Panc1 (cell line): ENCODE measurements around the gene TESMIN.

Source experiments
- POLR2AphosphoS5 ChIP-seq: IDR thresholded peaks from 2 replicates; pipeline ENCODE4 v1.6.1; 2012; ENCODE audit warnings: mild to moderate bottlenecking, low read depth, low read length, moderate library complexity
- SIN3A ChIP-seq: IDR thresholded peaks from 2 replicates; pipeline ENCODE4 v1.6.1; 2012; ENCODE audit warnings: low read depth, mild to moderate bottlenecking, low read length, moderate library complexity, borderline replicate concordance; ENCODE audit not compliant: insufficient read depth
- TCF7L2 ChIP-seq: IDR thresholded peaks from 2 replicates; pipeline ENCODE4 v1.6.1; 2011; ENCODE audit warnings: mild to moderate bottlenecking, low read depth, low read length, inconsistent platforms
- TF ChIP-seq, protein P1 (sequence below): fragments of 450-650 bp; IDR thresholded peaks from 2 replicates; pipeline ENCODE4 v1.5.1; 2017; ENCODE audit warnings: mild to moderate bottlenecking
- TF ChIP-seq, protein P2 (sequence below), 2 experiments: IDR thresholded peaks; 2 replicates each; pipeline ENCODE4 v1.6.1; 2011 to 2012; ENCODE audit warnings: low read depth in 2 of 2, control low read depth in 1 of 2, low read length in 1 of 2, mild to moderate bottlenecking in 1 of 2, moderate library complexity in 1 of 2; ENCODE audit not compliant: insufficient read depth in 1 of 2

DNA sequence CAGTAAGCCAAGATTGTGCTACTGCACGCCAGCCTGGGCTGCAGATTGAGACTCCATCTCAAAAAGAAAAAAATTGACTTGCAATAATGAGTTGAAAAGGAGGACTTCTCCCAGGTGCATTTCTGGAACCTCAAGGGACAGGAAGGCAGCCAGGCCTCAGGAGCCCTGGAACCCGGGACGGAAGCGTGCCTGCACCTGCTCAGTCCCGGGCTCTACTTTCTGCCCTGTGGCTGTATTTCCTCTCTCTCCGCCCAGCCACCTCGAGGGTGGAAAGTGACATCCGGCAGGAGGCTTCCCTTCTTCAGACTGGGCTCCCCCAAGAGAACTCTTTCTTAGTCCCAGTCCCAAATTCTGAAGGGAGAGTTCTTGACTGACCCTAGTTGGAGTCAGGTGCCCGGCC is 87.2 kb downstream of the TESMIN start:
- TF ChIP-seq, protein P1, sequence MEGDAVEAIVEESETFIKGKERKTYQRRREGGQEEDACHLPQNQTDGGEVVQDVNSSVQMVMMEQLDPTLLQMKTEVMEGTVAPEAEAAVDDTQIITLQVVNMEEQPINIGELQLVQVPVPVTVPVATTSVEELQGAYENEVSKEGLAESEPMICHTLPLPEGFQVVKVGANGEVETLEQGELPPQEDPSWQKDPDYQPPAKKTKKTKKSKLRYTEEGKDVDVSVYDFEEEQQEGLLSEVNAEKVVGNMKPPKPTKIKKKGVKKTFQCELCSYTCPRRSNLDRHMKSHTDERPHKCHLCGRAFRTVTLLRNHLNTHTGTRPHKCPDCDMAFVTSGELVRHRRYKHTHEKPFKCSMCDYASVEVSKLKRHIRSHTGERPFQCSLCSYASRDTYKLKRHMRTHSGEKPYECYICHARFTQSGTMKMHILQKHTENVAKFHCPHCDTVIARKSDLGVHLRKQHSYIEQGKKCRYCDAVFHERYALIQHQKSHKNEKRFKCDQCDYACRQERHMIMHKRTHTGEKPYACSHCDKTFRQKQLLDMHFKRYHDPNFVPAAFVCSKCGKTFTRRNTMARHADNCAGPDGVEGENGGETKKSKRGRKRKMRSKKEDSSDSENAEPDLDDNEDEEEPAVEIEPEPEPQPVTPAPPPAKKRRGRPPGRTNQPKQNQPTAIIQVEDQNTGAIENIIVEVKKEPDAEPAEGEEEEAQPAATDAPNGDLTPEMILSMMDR: no peak
- no peak for TF ChIP-seq POLR2AphosphoS5
- no peak for TF ChIP-seq SIN3A
- TF ChIP-seq TCF7L2: no peak
- TF ChIP-seq, protein P2, sequence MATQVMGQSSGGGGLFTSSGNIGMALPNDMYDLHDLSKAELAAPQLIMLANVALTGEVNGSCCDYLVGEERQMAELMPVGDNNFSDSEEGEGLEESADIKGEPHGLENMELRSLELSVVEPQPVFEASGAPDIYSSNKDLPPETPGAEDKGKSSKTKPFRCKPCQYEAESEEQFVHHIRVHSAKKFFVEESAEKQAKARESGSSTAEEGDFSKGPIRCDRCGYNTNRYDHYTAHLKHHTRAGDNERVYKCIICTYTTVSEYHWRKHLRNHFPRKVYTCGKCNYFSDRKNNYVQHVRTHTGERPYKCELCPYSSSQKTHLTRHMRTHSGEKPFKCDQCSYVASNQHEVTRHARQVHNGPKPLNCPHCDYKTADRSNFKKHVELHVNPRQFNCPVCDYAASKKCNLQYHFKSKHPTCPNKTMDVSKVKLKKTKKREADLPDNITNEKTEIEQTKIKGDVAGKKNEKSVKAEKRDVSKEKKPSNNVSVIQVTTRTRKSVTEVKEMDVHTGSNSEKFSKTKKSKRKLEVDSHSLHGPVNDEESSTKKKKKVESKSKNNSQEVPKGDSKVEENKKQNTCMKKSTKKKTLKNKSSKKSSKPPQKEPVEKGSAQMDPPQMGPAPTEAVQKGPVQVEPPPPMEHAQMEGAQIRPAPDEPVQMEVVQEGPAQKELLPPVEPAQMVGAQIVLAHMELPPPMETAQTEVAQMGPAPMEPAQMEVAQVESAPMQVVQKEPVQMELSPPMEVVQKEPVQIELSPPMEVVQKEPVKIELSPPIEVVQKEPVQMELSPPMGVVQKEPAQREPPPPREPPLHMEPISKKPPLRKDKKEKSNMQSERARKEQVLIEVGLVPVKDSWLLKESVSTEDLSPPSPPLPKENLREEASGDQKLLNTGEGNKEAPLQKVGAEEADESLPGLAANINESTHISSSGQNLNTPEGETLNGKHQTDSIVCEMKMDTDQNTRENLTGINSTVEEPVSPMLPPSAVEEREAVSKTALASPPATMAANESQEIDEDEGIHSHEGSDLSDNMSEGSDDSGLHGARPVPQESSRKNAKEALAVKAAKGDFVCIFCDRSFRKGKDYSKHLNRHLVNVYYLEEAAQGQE (IDR thresholded peaks at IDR 0.05; ENCODE audit: insufficient read depth in 1 of 2, low read depth in 2 of 2, low read length in 1 of 2): no peak
